NCI-H1105 (cell line): ENCODE results near the gene SPOCK1.

Experiments used
- DNase-seq: peaks from one replicate; lab custom pipeline; 2025; lab: John Stamatoyannopoulos, UW

The SPOCK1 gene

GRCh38 chr5:137328991-137329390, 170.1 kb downstream of the SPOCK1 start:
- no peak for DNase-seq

- no peak for DNase-seq
These were observed 170.7 kb downstream of the SPOCK1 start for GRCh38 chr5:137328463-137328862.

GRCh38 chr5:137325721-137326120, 173.4 kb downstream of the SPOCK1 start:
- DNase-seq: no peak

- DNase-seq: peak; percentile 8
These were observed 178.8 kb downstream of the SPOCK1 start for GRCh38 chr5:137320056-137321045.

- DNase-seq: no peak
These were observed 181.1 kb downstream of the SPOCK1 start for GRCh38 chr5:137318027-137318426.

- DNase-seq: no peak
These were observed 182.8 kb downstream of the SPOCK1 start for GRCh38 chr5:137316346-137316736.

- no peak for DNase-seq
These were observed 183.4 kb downstream of the SPOCK1 start for GRCh38 chr5:137315534-137316345.

- no peak for DNase-seq
These were observed 184.0 kb downstream of the SPOCK1 start for GRCh38 chr5:137315109-137315508.

GRCh38 chr5:137313526-137314175, 185.5 kb downstream of the SPOCK1 start:
- DNase-seq: no peak

- no peak for DNase-seq
These were observed 187.1 kb downstream of the SPOCK1 start for GRCh38 chr5:137312011-137312410.

GRCh38 chr5:137310051-137310730, 188.9 kb downstream of the SPOCK1 start:
- no peak for DNase-seq

- DNase-seq: no peak
These were observed 189.8 kb downstream of the SPOCK1 start for GRCh38 chr5:137309290-137309689.

GRCh38 chr5:137308311-137308710, 190.8 kb downstream of the SPOCK1 start:
- no peak for DNase-seq

GRCh38 chr5:137306903-137307302, 192.2 kb downstream of the SPOCK1 start:
- no peak for DNase-seq

- DNase-seq: no peak
These were observed 193.0 kb downstream of the SPOCK1 start for GRCh38 chr5:137305971-137306602.

GRCh38 chr5:137304226-137304874, 194.8 kb downstream of the SPOCK1 start:
- peak; percentile 82 for DNase-seq

- no peak for DNase-seq
These were observed 195.6 kb downstream of the SPOCK1 start for GRCh38 chr5:137303509-137303908.

- DNase-seq: no peak
These were observed 198.5 kb downstream of the SPOCK1 start for GRCh38 chr5:137300411-137301240.

- DNase-seq: no peak
These were observed 202.8 kb downstream of the SPOCK1 start for GRCh38 chr5:137296213-137296781.
